Caco-2 (cell line): ENCODE data around the gene PDE1C. TPM values are rescaled to one million over a fixed set of nuclear protein-coding genes. Genes with fewer than 3 reads are reported as not detected.

Experiments used
- BruUV-seq: library from RNA; stranded (reverse); fragments of 400-500 nt; replicated peaks from 2 replicates; lab custom pipeline; 2021; lab: Mats Ljungman, UMichigan
- CTCF ChIA-PET: fragments of 300-600 bp; sonication (Branson Sonifier 250); formaldehyde crosslinking; loops from one replicate; lab custom pipeline; 2022; ENCODE audit warnings: antibody characterized with exemption; lab: Charles Lee
- POLR2A ChIA-PET: fragments of 300-600 bp; sonication (Branson Sonifier 250); formaldehyde crosslinking; loops from one replicate; lab custom pipeline; 2022; ENCODE audit warnings: antibody characterized with exemption; lab: Charles Lee
- DNase-seq, 2 experiments: peaks; one replicate each; pipeline versions ENCODE4 v3.0.0 to v3.0.0-alpha.2; 2020 to 2022
- H3K27me3 ChIP-seq: replicated peaks from 2 replicates; pipeline ENCODE4 v1.6.0; 2011; ENCODE audit warnings: low read length; ENCODE audit not compliant: control insufficient read depth, insufficient read depth
- H3K36me3 ChIP-seq: 2 replicates; pipeline ENCODE4 v1.5.1; 2011; ENCODE audit warnings: low read length; ENCODE audit not compliant: control insufficient read depth, insufficient read depth
- H3K4me1 ChIP-seq: fragments of 250-450 bp; sonication (Bioruptor Pico); 2 replicates; pipeline ENCODE4 v1.5.1; 2020; ENCODE audit warnings: mild to moderate bottlenecking
- H3K4me3 ChIP-seq: 2 replicates; pipeline ENCODE4 v1.5.1; 2011; ENCODE audit warnings: low read depth, mild to moderate bottlenecking, control low read depth, low read length
- H3K9me3 ChIP-seq: fragments of 250-450 bp; sonication (Bioruptor Pico); 2 replicates; pipeline ENCODE4 v1.5.1; 2020; ENCODE audit warnings: mild to moderate bottlenecking, moderate library complexity
- H3K27ac Mint-ChIP-seq: one replicate; pipeline ENCODE4 v1.8.0; 2022; ENCODE audit warnings: mixed read lengths; ENCODE audit not compliant: unreplicated experiment
- H3K27me3 Mint-ChIP-seq: one replicate; pipeline ENCODE4 v1.8.0; 2022; ENCODE audit warnings: mixed read lengths; ENCODE audit not compliant: insufficient read depth, unreplicated experiment
- H3K36me3 Mint-ChIP-seq: one replicate; pipeline ENCODE4 v1.8.0; 2022; ENCODE audit warnings: mild to moderate bottlenecking, mixed read lengths; ENCODE audit not compliant: insufficient read depth, unreplicated experiment
- H3K4me1 Mint-ChIP-seq: one replicate; pipeline ENCODE4 v1.8.0; 2022; ENCODE audit warnings: low read depth, mixed read lengths; ENCODE audit not compliant: unreplicated experiment
- H3K4me3 Mint-ChIP-seq: one replicate; pipeline ENCODE4 v1.8.0; 2022; ENCODE audit warnings: mild to moderate bottlenecking, moderate library complexity, mixed read lengths; ENCODE audit not compliant: unreplicated experiment
- H3K9me3 Mint-ChIP-seq: one replicate; pipeline ENCODE4 v1.8.0; 2022; ENCODE audit warnings: mixed read lengths; ENCODE audit not compliant: unreplicated experiment
- intact Hi-C: fragments of 100-400 bp; cut with micrococcal nuclease; formaldehyde crosslinking; loops from one replicate; pipeline ENCODE4 v1.10.0; 2022; ENCODE audit not compliant: unreplicated experiment
- total RNA-seq: library from RNA; stranded (reverse); gene quantifications from 2 replicates; pipeline ENCODE4 v1.2.3, GENCODE V29; 2022
- TF ChIP-seq, protein P1 (sequence below), 2 experiments: fragments of 200-600 bp in 1 of 2; IDR thresholded peaks; 1 replicate in 1 of 2; 2 replicates in 1 of 2; pipeline versions ENCODE4 v1.5.1 to v1.8.0; 2011 to 2022; ENCODE audit warnings: antibody characterized with exemption in 1 of 2, control low read depth in 1 of 2, inconsistent platforms in 1 of 2, low read depth in 1 of 2, low read length in 1 of 2, mild to moderate bottlenecking in 1 of 2, moderate library complexity in 1 of 2; ENCODE audit not compliant: insufficient read depth in 1 of 2, severe bottlenecking in 1 of 2, unreplicated experiment in 1 of 2

PDE1C gene
- total RNA-seq, 1 experiment from 2014 or later, result not detected

DNA sequence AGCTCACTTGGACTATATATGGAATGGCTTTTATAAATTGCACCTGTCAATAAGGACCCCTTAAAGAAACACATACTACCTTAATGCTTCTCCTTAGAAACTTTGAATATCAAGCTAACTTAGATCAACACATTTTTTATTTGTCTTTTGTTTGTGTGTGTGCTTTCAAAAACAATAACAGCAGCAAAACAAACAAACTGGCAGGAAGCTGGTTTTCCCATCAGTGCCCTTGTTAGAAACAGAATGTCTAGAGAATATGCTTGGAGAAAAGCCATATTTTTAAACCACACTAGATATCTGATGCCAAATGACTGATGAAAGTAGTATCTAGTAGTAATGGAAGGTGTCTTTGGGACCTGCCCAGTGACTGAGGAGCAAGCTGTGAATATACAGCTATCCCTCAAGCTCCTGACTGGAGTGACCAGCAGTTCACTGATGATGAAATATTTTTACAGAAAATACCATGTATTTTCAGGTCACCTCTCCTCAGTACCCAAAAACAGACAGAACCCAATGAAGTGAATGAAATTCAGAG is 1.0 kb downstream of the PDE1C start:
- no peaks in the 10 kb centered on the region for H3K9me3 Mint-ChIP-seq

DNA sequence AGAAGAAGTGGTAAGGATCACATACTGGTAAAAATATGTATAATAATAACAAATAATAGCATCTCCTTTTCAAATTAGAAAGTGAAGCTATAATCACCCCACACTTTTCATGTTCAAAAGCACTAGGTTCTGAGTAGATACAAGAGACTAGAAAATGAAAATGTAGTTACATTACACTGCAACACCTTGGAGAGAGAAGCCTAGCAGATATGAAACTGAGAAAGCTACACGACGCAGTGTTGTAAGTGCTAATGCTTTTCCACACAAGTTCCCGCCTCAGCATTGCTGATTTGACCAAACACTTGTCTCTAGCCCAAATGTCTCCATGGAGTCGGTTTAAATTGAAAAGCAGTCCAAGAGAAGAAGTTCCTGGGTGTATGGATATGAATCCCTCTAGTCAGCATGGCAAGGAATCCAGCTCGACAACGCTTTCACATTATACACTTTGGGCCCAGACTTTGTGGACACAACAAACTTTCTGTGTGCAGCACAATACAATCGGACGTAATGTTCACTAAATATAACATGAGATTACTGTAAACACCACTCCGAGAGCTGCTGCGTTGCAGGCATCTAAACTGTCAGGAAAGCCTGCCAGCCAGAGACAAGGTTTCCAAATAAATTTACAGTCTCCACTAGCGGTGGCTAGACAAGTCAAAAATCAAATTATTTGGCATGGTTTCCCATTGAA is 1.7 kb downstream of the PDE1C start:
- H3K27ac Mint-ChIP-seq, result no peak overlapping the region
- ChIA-PET CTCF (no interaction called here), POLR2A (no interaction called here)
- Histone ChIP-seq H3K36me3 (no peaks in the 10 kb centered on the region), H3K27me3 (no peaks in the 10 kb centered on the region; the same call in 1 of the 2 replicates), H3K4me3 (no peak overlapping the region), H3K4me1 (no peaks in the 10 kb centered on the region), H3K9me3 (no peaks in the 10 kb centered on the region)
- DNase-seq, result no peak
- no peaks in the 10 kb centered on the region for H3K36me3 Mint-ChIP-seq
- BruUV-seq, result no TSS peak
- intact Hi-C loops, result no loop called here
- peaks cover 13% of the 10 kb centered on the region for H3K27me3 Mint-ChIP-seq
- H3K4me1 Mint-ChIP-seq, result no peaks in the 10 kb centered on the region
- H3K4me3 Mint-ChIP-seq, result no peak overlapping the region
- no peaks in the 10 kb centered on the region for H3K9me3 Mint-ChIP-seq
- TF ChIP-seq, protein P1, sequence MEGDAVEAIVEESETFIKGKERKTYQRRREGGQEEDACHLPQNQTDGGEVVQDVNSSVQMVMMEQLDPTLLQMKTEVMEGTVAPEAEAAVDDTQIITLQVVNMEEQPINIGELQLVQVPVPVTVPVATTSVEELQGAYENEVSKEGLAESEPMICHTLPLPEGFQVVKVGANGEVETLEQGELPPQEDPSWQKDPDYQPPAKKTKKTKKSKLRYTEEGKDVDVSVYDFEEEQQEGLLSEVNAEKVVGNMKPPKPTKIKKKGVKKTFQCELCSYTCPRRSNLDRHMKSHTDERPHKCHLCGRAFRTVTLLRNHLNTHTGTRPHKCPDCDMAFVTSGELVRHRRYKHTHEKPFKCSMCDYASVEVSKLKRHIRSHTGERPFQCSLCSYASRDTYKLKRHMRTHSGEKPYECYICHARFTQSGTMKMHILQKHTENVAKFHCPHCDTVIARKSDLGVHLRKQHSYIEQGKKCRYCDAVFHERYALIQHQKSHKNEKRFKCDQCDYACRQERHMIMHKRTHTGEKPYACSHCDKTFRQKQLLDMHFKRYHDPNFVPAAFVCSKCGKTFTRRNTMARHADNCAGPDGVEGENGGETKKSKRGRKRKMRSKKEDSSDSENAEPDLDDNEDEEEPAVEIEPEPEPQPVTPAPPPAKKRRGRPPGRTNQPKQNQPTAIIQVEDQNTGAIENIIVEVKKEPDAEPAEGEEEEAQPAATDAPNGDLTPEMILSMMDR (IDR thresholded peaks at IDR 0.05; ENCODE audit: insufficient read depth in 1 of 2, low read depth in 1 of 2, low read length in 1 of 2, severe bottlenecking in 1 of 2, unreplicated experiment in 1 of 2), result no peak

More for the DNA sequence above, 1.0 kb downstream of the PDE1C start:
- no peaks in the 10 kb centered on the region for H3K36me3 Mint-ChIP-seq
- ChIA-PET POLR2A (no interaction called here), CTCF (no interaction called here)
- Histone ChIP-seq H3K9me3 (no peaks in the 10 kb centered on the region), H3K27me3 (no peaks in the 10 kb centered on the region; the same call in 1 of the 2 replicates), H3K4me3 (no peak overlapping the region), H3K4me1 (no peaks in the 10 kb centered on the region), H3K36me3 (no peaks in the 10 kb centered on the region)
- H3K27ac Mint-ChIP-seq, result no peak overlapping the region
- no TSS peak for BruUV-seq
- intact Hi-C loops, result no loop called here
- no peak overlapping the region for H3K4me3 Mint-ChIP-seq
- no peak for DNase-seq
- no peaks in the 10 kb centered on the region for H3K4me1 Mint-ChIP-seq
- TF ChIP-seq, protein P1 (IDR thresholded peaks at IDR 0.05; ENCODE audit: insufficient read depth in 1 of 2, low read depth in 1 of 2, low read length in 1 of 2, severe bottlenecking in 1 of 2, unreplicated experiment in 1 of 2), result no peak
- peaks cover 12% of the 10 kb centered on the region for H3K27me3 Mint-ChIP-seq

DNA sequence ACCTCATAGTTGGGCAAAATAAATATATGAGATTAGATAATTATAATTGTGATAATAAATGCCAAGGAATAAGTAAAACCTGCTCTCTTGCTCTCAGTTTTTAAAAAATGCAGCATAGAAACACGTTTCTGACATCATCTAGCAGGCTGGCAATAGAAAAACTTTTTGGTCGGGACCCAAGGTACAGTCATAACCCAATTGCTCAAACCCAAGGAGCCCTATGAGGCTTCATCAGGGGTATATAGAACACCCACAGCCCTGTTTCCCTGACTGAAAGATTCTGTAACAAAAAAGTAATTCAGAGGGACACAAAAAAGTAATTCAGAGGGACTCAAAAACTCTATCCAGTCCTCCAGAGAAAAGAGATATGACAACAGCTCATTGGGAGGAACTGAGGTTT is 3.8 kb downstream of the PDE1C start:
- TF ChIP-seq, protein P1 (IDR thresholded peaks at IDR 0.05; ENCODE audit: insufficient read depth in 1 of 2, low read depth in 1 of 2, low read length in 1 of 2, severe bottlenecking in 1 of 2, unreplicated experiment in 1 of 2), result no peak
- Mint-ChIP-seq H3K27me3 (peaks cover 13% of the 10 kb centered on the region), H3K36me3 (no peaks in the 10 kb centered on the region), H3K27ac (no peak overlapping the region), H3K9me3 (no peaks in the 10 kb centered on the region), H3K4me3 (no peak overlapping the region), H3K4me1 (no peaks in the 10 kb centered on the region)
- Histone ChIP-seq H3K27me3 (no peaks in the 10 kb centered on the region; the same call in 1 of the 2 replicates), H3K4me1 (no peaks in the 10 kb centered on the region), H3K4me3 (no peak overlapping the region), H3K36me3 (no peaks in the 10 kb centered on the region), H3K9me3 (no peaks in the 10 kb centered on the region)
- no peak for DNase-seq
- BruUV-seq, result no TSS peak
- intact Hi-C loops, result no loop called here
- ChIA-PET CTCF (no interaction called here), POLR2A (no interaction called here)
